ENCODE data around the gene PTPN22.

Gene PTPN22

DNA sequence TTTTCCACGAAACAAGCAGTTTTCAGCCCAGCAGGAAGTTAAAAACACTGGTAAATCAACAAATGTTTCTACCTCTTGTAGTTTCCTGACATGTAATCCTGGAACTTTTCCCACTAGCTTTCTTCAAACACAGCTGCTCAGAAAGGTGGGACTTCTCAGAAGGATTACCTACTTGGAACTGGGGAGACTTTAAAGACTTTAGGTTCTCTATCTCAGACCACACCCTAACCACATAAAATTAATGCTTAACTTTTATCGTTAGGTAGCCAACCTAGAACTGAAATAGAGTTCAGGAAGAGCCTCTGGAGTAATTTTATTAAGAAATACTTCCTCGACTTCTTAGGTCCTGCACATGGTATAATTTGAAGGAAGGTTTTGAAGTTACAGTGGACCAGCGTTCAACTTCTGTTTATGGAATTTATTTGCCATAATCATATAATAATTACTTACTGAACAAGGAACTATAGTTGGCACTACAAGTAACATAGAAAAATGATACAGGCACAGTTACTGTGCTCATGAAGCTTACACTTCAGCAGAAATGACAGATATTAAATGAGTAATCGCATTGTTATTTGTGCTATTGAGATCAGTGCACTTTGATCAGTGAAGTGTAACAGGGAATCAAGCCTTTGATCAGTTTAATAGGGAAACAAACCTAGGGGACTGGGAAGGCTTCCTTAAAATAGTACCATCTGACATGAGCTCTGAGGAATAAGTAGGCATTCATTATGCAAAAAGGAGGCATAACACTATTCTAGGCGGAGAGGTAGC lies 16.1 kb upstream of the PTPN22 start, which contains the start of gene BCL2L15:
BCL2L15 (minus strand) TSS at position 180 of the 774 bp plus-strand sequence. CDS start 206 bp downstream, outside the sequence.
- no peak for DNase-seq (ENCODE audit: low read depth in 2 of 2)

DNA sequence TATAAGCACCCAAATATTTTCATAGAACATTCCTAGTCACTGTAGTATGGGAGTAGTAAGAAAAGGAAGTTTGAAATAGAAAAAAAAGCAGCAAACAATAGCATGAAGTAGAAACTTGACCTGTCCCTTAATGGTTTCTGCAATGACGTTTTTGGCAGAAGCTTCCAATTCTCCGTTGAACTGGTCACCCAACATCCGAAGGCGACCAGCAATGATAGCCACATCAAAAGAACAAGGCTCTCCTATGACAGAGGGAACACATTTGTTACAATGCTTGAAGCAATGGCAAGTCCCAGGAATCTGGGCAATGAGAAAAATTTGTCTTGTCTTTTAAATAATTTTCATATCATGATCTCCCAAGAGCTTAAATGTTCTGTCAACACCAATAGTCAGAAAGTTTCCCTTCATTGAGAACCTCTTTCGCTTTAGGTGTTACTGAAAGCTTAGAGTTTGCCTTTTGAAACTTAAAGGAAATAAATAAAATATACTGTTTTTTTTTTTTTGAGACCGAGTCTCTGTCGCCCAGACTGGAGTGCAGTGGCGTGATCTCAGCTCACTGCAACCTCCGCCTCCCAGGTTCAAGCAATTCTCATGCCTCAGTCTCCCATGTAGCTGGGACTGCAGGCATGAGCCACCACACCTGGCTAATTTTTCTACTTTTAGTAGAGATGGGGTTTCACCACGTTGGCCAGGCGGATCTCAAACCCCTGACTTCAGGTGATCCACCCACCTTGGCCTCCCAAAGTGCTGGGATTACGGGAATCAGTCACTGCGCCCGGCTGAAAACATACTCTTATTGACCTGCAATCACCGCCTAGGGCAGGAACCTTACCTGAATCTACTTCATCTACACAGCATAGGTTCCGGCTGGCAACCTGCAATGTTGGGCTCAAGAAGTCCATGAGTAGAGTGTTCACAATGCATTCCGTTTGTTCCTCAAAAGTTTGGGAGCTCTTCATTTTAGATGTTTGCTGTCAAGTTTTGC lies 15.2 kb upstream of the PTPN22 start:
- DNase-seq (ENCODE audit: low read depth in 2 of 2): no peak

DNA sequence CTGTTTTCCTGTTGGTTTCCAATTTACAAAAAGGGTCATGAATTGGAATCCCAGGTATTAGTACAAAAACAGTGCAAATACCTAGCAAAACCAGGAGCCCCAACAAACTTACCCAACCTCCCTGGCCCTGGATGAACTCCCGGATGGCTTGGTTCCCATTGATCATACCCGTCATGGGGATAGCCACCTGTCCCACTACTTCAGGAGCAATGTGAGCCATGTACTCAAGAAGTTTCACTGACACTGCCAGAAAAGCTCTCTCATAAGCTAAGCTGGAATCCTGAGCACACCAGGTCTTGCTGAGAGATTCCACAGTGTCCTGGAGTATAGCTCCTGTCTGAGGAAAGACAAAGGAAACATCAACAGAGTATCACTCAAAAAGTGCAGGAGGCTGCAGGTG lies 10.1 kb upstream of the PTPN22 start:
- no peak for DNase-seq (ENCODE audit: low read depth in 2 of 2)

DNA sequence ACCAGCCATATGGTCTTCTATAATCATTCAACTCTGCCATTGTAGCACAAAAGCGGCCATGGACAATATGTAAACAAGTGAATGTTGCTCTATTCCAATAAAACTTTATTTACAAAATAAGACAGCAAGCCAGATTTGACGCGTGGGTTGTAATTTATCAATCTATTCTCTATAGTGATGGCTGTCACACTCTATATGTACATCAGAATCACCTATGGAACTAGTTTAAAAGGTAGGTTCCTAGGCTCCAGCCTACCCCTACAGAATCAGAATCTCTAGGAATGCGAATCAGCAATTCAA lies 8.2 kb upstream of the PTPN22 start:
- no peak for DNase-seq (ENCODE audit: low read depth in 2 of 2)

DNA sequence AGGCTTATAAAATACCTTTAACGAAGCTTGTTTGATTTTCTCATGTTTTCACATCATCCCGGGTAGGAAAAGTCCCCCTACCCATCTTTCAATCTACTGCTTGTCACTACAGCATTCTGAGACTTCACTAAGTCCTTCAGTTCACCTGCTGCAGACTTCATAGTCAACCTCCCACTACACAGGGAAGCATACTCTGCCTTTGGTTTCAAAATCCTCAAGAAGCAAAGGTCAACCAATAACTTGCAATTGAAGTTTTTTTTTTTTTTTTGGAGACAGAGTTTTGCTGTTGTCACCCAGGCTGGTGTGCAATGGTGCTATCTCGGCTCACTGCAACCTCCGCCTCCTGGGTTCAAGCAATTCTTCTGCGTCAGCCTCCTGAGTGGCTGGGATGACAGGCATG lies 4.7 kb upstream of the PTPN22 start:
- DNase-seq (ENCODE audit: low read depth in 2 of 2): no peak

DNA sequence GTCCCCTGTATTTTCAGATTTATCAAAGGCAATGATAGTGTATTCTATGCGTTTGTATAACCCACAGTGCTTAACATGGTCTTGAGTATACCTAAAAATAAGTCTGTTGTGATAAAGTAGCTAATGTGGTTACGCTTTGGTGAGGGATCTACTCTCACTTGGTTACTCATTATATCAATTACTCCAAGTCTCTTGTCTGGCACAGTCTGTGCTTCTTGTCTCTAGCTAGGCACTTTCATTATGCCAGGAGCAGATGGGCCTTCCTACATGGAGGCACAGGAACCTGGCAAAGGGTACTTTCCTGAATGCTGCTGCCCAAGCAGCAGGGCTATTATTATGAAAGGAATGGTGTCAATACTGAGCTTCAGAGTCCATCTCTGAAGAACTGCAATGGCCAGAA lies 4.2 kb upstream of the PTPN22 start:
- no peak for DNase-seq (ENCODE audit: low read depth in 2 of 2)

DNA sequence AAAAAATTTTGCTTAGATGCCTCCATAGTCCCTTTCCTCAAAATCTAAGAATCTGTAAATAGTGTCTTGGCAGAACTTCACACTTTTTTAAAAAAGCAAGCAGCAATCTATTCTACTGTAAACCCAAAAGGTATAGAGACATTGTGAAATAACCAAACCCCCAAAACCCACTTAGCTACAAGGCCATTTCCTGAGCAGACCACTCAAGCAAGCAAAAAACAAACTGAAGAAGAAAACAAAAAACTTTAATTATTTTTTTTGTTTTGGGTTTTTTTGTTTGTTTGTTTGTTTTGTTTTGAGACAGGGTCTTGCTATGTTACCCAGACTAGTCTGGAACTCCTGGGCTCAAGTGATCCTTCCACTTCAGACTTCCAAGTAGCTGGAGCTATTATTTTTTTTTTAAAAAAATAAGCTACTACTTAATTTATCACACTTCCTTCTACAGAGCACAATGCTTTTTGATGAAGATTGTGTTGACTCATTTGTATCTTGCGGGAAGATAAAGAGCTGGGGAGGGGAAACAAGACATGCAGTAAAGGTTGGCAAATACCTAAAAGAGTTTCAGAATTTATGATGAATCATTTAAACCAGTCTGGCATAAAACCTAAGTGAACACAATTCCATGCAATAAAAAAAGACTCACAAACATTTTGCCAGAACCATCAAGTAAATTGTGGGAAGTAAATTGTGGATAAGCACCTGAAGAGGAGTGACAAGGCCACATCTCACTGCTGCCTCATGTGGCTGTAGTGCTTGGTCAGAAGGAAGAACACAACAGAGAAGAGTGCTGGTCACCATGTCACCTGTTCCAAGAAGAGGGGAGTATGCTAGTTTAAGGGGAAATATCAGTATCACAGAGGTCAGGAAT lies 2.7 kb upstream of the PTPN22 start:
- DNase-seq (ENCODE audit: low read depth in 2 of 2): no peak

DNA sequence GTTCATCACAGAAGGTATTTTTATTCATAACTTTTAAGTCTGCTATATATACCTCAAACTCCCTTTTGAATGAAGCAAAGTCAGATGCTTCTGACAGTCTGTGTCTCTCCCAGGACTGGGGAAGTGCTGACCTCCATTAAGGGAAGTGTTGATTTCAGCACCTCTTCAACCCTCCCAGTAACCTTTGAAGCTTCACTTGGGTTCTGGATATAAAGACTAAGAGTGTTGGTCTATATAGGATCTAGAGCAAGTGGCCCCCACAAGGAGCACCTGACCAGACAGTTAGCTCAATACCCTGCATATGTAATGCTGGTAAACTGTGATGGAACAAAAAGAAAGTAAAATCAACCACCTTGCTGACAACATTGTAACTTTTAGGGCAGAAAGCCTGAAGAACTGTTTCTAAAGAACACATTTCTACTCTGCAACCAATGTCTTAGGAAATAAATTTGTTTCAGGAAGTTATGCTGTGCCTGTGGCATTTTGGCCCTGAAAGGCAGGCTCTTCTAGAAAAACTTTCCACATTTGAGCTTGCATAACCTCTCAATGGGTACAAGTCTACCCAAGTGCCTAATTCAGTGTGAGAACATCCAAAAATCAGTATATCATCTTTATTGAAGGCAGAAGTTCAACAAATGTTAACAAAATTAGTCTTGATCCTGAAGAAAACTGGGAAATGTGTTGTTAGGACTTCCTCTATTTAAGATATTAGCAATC lies 865 bp upstream of the PTPN22 start:
- DNase-seq (ENCODE audit: low read depth in 2 of 2): no peak

DNA sequence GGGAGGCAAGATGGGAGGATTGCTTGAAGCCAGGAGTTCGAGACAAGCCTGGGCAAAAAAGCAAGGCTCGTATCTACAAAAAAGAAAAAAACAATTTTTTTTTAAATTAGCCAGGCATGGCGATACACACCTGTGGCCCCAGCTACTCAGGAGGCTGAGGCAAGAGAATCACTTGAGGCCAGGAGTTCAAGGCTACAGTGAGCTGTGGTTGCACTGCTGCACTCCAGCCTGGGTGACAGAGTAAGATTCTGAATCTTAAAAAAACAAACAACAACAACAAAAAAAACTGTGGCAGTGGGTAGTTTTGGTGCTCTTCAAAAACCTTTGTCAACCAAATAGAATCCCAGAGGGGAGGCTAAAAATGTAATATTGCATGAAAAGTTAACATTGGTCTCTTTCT lies 734 bp downstream of the PTPN22 start:
- DNase-seq (ENCODE audit: low read depth in 2 of 2): no peak

DNA sequence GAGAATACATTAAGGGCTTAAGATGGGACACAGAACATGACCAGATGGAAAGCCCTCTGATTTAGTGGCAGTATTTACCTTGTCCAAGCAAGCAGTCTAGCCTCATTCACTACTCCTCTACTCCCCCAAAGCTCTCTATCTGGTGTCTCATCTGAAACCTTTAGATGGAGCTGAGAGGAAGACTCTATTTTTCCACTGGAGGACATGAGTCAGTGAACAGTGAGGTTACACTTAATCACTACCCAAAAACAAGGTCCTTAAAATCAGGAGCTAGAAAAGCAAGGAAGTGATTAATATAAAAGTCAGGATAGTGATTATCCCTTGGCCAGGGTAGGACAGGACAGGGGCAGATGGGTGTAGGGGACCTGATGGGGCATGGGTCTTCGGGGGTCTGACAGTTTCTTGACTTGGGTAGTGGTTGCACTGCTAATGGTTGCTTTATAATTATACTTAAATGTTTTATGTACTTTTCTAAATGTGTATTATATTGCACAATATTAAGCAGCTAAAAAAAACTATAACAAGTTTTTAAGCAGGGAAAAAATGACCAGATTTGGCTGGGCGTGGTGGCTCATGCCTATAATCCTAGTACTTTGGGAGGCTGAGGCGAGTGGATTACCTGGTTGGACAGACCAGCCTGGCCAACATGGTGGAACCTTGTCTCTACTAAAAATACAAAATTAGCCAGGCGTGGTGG lies 3.0 kb downstream of the PTPN22 start:
- no peak for DNase-seq (ENCODE audit: low read depth in 2 of 2)

DNA sequence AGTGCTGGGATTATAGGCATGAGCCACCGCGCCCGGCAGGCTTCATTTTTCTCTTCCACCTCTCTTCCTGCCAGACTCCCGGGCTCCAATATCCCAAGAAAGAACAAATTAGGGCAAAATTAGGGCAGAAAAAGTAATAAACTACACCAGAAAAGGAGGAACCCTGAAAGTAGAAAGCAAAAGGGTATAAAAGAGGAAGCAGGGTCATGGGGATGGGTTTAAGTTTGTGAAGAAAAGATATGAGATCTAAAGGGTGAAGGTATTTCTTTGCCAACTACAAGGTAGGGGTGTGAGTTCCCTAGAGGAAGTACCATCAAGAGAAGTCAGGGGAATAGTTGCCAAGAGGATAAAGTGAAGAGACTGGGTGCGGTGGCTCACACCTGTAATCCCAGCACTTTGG lies 9.9 kb downstream of the PTPN22 start:
- DNase-seq (ENCODE audit: low read depth in 2 of 2): no peak

DNA sequence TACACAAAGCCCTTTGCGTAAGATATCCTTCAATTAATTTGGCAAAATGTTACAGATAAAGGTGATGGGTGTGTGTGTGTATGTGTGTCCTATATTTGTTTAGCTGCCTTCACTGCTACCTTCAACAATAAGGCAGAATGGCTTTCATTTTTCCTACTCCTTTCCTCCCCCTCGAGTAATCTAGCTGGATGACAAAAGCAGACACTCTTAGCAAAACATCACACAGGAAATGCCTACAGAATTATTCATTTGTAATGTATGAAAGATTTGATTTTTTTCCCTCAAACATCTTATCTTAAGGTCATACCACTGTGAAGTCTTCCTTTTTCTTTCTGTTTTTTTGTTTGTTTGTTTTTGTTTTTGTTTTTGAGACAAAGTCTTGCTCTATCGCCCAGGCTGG lies 10.6 kb downstream of the PTPN22 start:
- DNase-seq (ENCODE audit: low read depth in 2 of 2): no peak

DNA sequence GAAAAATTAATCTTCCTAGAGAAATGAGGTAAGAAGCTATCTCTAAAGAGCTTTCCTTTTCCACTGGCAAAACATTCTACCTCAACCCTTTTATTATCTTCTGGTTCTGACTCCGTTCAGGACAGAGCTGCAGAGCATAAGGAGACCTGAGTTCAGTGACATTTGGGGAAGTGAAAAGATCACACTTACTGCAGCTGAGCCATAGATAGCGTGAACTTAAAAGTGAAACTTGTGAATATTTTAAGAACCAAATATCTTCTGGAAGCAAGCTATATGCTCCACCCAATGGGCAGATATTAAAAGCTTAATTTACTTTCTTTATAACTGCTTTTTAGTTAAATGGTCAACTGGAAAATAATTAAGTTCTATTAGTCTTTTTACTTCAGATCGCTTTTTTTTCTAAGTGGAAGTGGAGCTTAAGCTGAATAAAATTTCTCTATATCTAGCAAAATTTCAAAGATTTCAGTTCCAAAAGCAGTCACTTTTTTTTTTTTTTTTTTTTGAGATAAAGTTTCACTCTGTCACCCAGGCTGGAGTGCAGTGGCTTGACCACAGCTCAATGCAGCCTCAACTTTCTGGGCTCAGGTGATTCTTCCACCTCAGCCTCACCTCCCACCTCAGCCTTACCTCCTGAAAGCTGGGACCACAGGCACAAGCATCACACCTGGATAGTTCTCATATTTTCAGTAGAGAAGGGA lies 11.9 kb downstream of the PTPN22 start:
- DNase-seq (ENCODE audit: low read depth in 2 of 2): no peak

DNA sequence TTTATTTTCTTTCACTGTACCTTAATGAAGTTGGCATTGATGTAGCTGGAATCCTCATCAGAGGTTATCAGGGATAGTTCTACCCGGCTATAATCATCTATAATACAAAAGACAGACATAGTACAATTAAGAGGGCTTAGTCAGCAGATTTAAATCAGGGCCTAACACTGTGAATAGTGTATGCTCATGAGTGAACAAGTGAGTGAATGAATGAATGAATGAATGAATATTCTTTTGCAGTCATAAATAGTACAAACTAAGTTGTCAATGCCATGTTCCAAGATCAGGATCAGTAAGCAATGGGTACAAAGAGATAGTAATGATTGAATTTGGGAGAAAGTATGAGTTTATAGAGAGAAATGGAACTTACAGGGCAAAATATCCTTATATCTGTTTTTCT lies 12.5 kb downstream of the PTPN22 start:
- DNase-seq (ENCODE audit: low read depth in 2 of 2): no peak

DNA sequence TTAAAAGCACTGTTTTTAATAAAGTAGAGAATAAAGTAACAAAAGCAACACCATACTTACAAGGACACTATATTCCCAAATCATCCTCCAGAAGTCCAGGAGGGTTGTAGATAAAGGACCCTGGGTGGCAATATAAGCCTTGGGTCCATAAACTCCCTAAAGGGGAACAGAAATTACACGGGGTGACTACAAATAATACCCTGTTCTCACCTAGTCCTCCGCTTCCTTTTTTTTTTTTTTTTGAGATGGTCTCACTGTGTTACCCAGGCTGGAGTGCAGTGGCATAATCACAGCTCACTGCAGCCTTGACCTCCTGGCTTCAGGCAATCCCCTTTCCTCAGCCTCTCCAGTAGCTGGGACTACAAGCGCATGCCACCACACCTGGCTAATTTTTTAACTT lies 13.1 kb downstream of the PTPN22 start:
- no peak for DNase-seq (ENCODE audit: low read depth in 2 of 2)

DNA sequence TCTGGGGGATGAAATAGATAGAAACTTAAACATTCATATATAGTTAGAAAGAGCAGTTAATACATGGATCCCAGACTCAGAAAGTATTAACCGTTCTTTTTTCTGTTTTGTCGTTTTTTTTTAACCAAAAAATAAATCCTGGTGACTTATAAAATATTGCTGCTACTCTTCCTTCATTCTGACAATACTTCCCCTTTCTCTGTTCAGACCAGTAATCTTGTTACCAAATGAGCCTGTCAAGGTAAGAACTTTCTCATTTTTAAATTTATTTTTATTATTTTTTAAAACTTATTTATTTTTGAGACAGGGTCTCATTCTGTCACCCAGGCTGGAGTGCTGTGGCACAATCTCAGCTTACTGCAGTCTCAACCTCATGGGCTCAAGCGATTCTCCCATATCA lies 13.7 kb downstream of the PTPN22 start:
- DNase-seq (ENCODE audit: low read depth in 2 of 2): no peak

DNA sequence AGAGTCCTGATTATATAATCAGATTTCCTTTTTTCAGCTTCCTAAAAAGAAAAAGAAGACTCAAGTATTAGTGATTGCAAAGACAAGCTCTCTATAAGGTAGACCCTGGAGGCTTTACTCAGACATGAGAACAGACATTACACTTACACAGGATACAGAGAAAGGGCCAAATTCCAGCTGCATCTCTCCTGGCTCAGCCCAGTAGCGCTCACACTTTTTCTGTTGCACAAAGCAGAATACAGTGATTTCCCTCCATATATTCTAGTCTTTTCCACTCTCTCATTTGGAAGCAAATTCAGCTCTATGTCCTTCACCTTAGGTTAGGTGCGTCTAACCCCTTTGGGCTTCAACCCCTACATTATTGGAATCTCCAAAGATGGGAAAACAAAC lies 15.1 kb downstream of the PTPN22 start:
- DNase-seq (ENCODE audit: low read depth in 2 of 2): no peak

DNA sequence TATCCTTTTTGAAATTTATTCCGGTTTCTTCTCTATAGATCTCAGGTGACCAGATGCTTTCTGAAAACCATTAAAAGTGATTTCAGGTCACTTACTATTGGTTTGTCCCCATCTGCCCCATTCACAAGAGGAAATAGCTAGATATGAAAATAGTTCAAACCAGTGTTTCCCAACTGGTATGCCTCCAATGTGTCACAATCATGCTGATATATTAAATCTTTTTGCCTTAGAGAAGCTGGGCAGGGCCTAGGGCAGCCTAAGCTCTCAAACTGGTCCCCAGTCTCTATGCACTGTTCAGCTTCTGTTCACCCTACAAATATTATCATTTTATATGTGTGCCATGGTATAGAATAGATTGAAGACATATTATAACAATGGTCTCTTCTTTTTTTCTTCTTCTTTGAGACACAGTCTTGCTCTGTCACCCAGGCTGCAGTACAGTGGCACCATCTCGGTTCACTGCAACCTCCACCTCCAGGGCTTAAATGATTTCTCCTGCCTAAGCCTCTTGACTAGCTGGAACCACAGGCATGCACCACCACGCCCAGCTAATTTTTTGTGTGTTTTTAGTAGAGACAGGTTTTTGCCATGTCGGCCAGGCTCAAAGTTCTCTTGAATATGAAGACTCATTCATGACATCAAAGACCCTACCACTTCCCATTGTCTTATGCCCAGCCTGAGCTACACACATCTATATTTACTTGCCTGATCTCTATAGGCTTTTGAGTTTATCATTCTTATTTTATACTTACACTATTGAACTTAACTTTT lies 15.7 kb downstream of the PTPN22 start:
- DNase-seq (ENCODE audit: low read depth in 2 of 2): no peak

DNA sequence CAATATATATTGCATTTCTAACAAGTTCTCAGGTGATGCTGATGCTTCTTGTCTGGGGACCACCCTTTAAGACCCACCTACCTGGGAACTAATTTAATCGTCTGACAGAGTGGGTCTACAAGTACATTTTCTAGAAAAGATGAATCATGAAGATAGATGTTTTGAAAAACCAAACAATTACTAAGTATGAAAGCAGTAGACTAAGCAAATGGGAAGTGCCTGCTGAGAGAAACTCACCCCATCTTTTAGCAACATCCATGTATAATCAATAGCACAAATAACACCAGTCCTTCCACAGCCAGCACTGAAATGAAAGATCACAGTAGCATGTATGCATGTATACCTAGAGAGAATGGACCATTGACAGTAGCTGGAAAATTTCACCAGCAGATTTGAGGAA lies 17.3 kb downstream of the PTPN22 start:
- DNase-seq (ENCODE audit: low read depth in 2 of 2): no peak

All from stimulated activated CD4-positive, alpha-beta T cell treated with anti-CD3 and anti-CD28 coated beads, Interleukin-1b, Interleukin-23, amount 100 ng/mL, for 1 hour (primary cell).